ENCODE data around the gene CCR5AS.

Gene CCR5AS

DNA sequence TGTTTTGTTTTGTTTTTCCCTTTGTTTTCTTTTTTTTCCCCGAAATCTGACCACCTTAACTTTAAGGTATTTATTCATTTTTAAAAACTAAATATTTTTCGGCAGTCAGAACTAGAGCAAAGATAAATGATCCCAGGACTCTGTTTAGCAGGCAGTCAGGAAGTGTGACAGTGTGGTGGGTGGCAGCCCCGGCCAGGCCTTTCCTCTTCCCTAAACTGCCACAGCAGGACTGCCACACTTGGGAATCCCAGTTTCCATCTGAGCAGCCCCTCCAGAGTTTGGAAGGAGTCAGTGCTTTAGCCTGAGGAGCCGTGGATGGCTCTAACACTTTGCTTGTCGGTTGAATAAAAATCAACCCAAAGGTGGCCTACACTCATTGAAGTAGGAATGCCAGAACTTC lies 7.1 kb upstream of the CCR5AS start:
- no peak for DNase-seq
- H3K36me3 ChIP-seq (ENCODE audit: insufficient read depth, low read length): no peaks in the 10 kb centered on the region
- no peak overlapping the region for H3K4me2 ChIP-seq (ENCODE audit: low read depth, low read length, poor library complexity, severe bottlenecking)
- H3K9me3 ChIP-seq (ENCODE audit: low read length): no peaks in the 10 kb centered on the region
- no peak overlapping the region for H2AFZ ChIP-seq (ENCODE audit: low read length)
- H3K27ac ChIP-seq (ENCODE audit: low read length): no peak overlapping the region
- no peaks in the 10 kb centered on the region for H3K4me1 ChIP-seq (ENCODE audit: low read length)
- no peak overlapping the region for H3K9ac ChIP-seq (ENCODE audit: low read length)
- H3K79me2 ChIP-seq (ENCODE audit: low read length): no peaks in the 10 kb centered on the region
- H3K9me2 ChIP-seq (replicated peaks; ENCODE audit: insufficient read depth, low read length): no peaks in the 10 kb centered on the region
- no peaks in the 10 kb centered on the region for H3K27me3 ChIP-seq (ENCODE audit: low read length)
- no peaks in the 10 kb centered on the region for H4K20me1 ChIP-seq (ENCODE audit: insufficient read depth, low read depth, low read length)
- no peak overlapping the region for H3K4me3 ChIP-seq (ENCODE audit: low read length)

- no peak overlapping the region for H3K27ac ChIP-seq (ENCODE audit: low read length)
- H3K9me3 ChIP-seq (ENCODE audit: low read length): no peaks in the 10 kb centered on the region
- no peak overlapping the region for H3K4me2 ChIP-seq (ENCODE audit: low read depth, low read length, poor library complexity, severe bottlenecking)
- H2AFZ ChIP-seq (ENCODE audit: low read length): no peak overlapping the region
- H3K9ac ChIP-seq (ENCODE audit: low read length): no peak overlapping the region
- no peaks in the 10 kb centered on the region for H3K9me2 ChIP-seq (replicated peaks; ENCODE audit: insufficient read depth, low read length)
- H3K4me3 ChIP-seq (ENCODE audit: low read length): no peak overlapping the region
- no peaks in the 10 kb centered on the region for H3K4me1 ChIP-seq (ENCODE audit: low read length)
- no peak for DNase-seq
- no peaks in the 10 kb centered on the region for H3K36me3 ChIP-seq (ENCODE audit: insufficient read depth, low read length)
- H3K79me2 ChIP-seq (ENCODE audit: low read length): no peaks in the 10 kb centered on the region
- no peaks in the 10 kb centered on the region for H4K20me1 ChIP-seq (ENCODE audit: insufficient read depth, low read depth, low read length)
- no peaks in the 10 kb centered on the region for H3K27me3 ChIP-seq (ENCODE audit: low read length)
Observed at GRCh38 chr3:46412786-46413298, 6.0 kb upstream of the CCR5AS start.

DNA sequence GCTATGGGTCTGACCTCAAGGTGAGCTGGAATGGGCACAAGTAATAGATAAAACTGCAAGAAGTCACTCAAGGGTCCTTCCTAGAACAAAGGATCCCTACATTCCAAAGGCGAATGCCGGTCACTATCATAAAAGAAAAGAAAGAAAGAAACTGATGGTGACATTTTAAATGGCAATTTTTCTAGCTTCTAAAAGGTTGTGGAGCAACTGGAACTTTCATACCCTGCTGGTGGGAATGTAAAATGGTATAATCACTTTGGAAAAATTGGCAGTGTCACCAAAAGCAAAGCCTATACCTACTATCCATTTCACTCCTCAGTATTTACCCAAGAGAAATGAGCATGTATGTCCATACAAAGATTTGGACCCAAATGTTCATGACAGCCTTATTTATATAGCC lies 4.4 kb upstream of the CCR5AS start:
- DNase-seq: no peak

GRCh38 chr3:46410669-46411068 lies 3.8 kb upstream of the CCR5AS start:
- no peak overlapping the region for H3K27ac ChIP-seq (ENCODE audit: low read length)
- H3K36me3 ChIP-seq (ENCODE audit: insufficient read depth, low read length): no peaks in the 10 kb centered on the region
- no peak for DNase-seq
- H4K20me1 ChIP-seq (ENCODE audit: insufficient read depth, low read depth, low read length): no peaks in the 10 kb centered on the region
- no peak overlapping the region for H3K4me3 ChIP-seq (ENCODE audit: low read length)
- H2AFZ ChIP-seq (ENCODE audit: low read length): no peak overlapping the region
- no peaks in the 10 kb centered on the region for H3K9me3 ChIP-seq (ENCODE audit: low read length)
- no peak overlapping the region for H3K4me2 ChIP-seq (ENCODE audit: low read depth, low read length, poor library complexity, severe bottlenecking)
- H3K9me2 ChIP-seq (replicated peaks; ENCODE audit: insufficient read depth, low read length): no peaks in the 10 kb centered on the region
- H3K79me2 ChIP-seq (ENCODE audit: low read length): no peaks in the 10 kb centered on the region
- H3K4me1 ChIP-seq (ENCODE audit: low read length): peaks cover 7% of the 10 kb centered on the region
- H3K9ac ChIP-seq (ENCODE audit: low read length): no peak overlapping the region
- no peaks in the 10 kb centered on the region for H3K27me3 ChIP-seq (ENCODE audit: low read length)

More for the DNA sequence above, 4.4 kb upstream of the CCR5AS start:
- no peaks in the 10 kb centered on the region for H3K36me3 ChIP-seq (ENCODE audit: insufficient read depth, low read length)
- H4K20me1 ChIP-seq (ENCODE audit: insufficient read depth, low read depth, low read length): no peaks in the 10 kb centered on the region
- no peak overlapping the region for H3K27ac ChIP-seq (ENCODE audit: low read length)
- no peaks in the 10 kb centered on the region for H3K9me2 ChIP-seq (replicated peaks; ENCODE audit: insufficient read depth, low read length)
- no peaks in the 10 kb centered on the region for H3K9me3 ChIP-seq (ENCODE audit: low read length)
- no peak overlapping the region for H2AFZ ChIP-seq (ENCODE audit: low read length)
- peaks cover 7% of the 10 kb centered on the region for H3K4me1 ChIP-seq (ENCODE audit: low read length)
- no peak overlapping the region for H3K4me2 ChIP-seq (ENCODE audit: low read depth, low read length, poor library complexity, severe bottlenecking)
- H3K27me3 ChIP-seq (ENCODE audit: low read length): no peaks in the 10 kb centered on the region
- H3K79me2 ChIP-seq (ENCODE audit: low read length): no peaks in the 10 kb centered on the region
- H3K9ac ChIP-seq (ENCODE audit: low read length): no peak overlapping the region
- no peak overlapping the region for H3K4me3 ChIP-seq (ENCODE audit: low read length)

DNA sequence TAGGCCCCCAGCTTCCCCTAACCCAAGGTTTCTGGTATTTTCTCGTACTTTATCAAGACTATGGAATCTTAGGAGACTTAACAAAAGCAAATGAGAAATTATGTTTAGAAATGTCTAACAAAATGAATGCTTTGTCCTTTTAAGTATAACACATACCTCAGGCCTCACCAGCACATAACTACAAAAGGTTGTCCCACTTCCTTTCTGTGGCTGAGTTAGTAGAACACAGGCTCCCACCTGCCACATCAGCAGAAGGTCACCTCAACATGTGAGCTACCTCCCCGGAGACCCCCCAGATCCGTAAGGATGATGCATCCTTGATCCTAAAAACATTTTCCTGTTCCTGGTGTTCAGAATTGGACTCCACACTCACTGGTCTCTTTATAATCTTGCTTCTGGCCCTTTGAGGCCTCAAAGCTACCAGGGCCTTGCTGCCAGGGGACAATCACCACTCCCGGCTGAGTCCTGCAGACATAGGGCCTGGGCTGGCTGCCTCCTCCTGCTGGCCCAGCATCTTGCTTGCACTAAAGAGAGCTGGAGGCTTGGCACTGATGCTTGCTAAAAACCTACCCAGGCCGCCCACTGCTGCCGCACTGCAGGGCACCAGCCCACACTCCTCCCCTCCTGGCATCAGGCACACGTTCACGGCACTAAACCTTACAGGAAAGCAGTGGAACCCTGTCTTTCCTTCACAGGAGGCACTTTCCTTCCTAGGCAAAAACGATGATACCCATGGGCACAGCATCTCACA lies 3.0 kb upstream of the CCR5AS start:
- Histone ChIP-seq H3K27me3 (ENCODE audit: low read length) (no peaks in the 10 kb centered on the region), H3K4me2 (ENCODE audit: low read depth, low read length, poor library complexity, severe bottlenecking) (no peak overlapping the region), H3K27ac (ENCODE audit: low read length) (no peak overlapping the region), H4K20me1 (ENCODE audit: insufficient read depth, low read depth, low read length) (no peaks in the 10 kb centered on the region), H3K4me1 (ENCODE audit: low read length) (peaks cover 7% of the 10 kb centered on the region), H3K4me3 (ENCODE audit: low read length) (no peak overlapping the region), H3K9me2 (replicated peaks; ENCODE audit: insufficient read depth, low read length) (no peaks in the 10 kb centered on the region), H3K9ac (ENCODE audit: low read length) (no peak overlapping the region), H3K79me2 (ENCODE audit: low read length) (no peaks in the 10 kb centered on the region), H3K9me3 (ENCODE audit: low read length) (no peaks in the 10 kb centered on the region), H2AFZ (ENCODE audit: low read length) (no peak overlapping the region), H3K36me3 (ENCODE audit: insufficient read depth, low read length) (no peaks in the 10 kb centered on the region)
- DNase-seq: no peak

DNA sequence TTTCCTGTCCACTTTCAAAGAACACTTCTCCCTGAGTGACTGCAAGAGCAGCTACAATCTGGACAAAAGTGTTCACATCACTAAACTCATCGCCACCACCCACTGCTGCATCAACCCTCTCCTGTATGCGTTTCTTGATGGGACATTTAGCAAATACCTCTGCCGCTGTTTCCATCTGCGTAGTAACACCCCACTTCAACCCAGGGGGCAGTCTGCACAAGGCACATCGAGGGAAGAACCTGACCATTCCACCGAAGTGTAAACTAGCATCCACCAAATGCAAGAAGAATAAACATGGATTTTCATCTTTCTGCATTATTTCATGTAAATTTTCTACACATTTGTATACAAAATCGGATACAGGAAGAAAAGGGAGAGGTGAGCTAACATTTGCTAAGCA lies 2.0 kb upstream of the CCR5AS start:
- Histone ChIP-seq H3K4me2 (ENCODE audit: low read depth, low read length, poor library complexity, severe bottlenecking) (no peak overlapping the region), H3K4me1 (ENCODE audit: low read length) (peaks cover 7% of the 10 kb centered on the region), H3K9me3 (ENCODE audit: low read length) (no peaks in the 10 kb centered on the region), H2AFZ (ENCODE audit: low read length) (no peak overlapping the region), H3K36me3 (ENCODE audit: insufficient read depth, low read length) (no peaks in the 10 kb centered on the region), H3K79me2 (ENCODE audit: low read length) (no peaks in the 10 kb centered on the region), H3K27ac (ENCODE audit: low read length) (no peak overlapping the region), H3K9me2 (replicated peaks; ENCODE audit: insufficient read depth, low read length) (no peaks in the 10 kb centered on the region), H3K9ac (ENCODE audit: low read length) (no peak overlapping the region), H3K4me3 (ENCODE audit: low read length) (no peak overlapping the region), H4K20me1 (ENCODE audit: insufficient read depth, low read depth, low read length) (no peaks in the 10 kb centered on the region), H3K27me3 (ENCODE audit: low read length) (no peaks in the 10 kb centered on the region)
- DNase-seq: no peak

DNA sequence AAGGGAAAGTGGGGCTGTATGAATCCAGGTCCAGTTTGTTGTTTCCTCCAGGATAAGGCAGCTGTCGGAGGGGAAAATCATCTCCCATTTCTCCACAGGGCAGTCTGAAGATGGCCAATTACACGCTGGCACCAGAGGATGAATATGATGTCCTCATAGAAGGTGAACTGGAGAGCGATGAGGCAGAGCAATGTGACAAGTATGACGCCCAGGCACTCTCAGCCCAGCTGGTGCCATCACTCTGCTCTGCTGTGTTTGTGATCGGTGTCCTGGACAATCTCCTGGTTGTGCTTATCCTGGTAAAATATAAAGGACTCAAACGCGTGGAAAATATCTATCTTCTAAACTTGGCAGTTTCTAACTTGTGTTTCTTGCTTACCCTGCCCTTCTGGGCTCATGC lies 1.1 kb upstream of the CCR5AS start:
- Histone ChIP-seq H3K27ac (ENCODE audit: low read length) (no peak overlapping the region), H3K9me3 (ENCODE audit: low read length) (no peaks in the 10 kb centered on the region), H4K20me1 (ENCODE audit: insufficient read depth, low read depth, low read length) (no peaks in the 10 kb centered on the region), H3K4me1 (ENCODE audit: low read length) (peaks cover 7% of the 10 kb centered on the region), H3K79me2 (ENCODE audit: low read length) (no peaks in the 10 kb centered on the region), H2AFZ (ENCODE audit: low read length) (no peak overlapping the region), H3K9me2 (replicated peaks; ENCODE audit: insufficient read depth, low read length) (no peaks in the 10 kb centered on the region), H3K9ac (ENCODE audit: low read length) (no peak overlapping the region), H3K4me2 (ENCODE audit: low read depth, low read length, poor library complexity, severe bottlenecking) (no peak overlapping the region), H3K4me3 (ENCODE audit: low read length) (no peak overlapping the region), H3K27me3 (ENCODE audit: low read length) (no peaks in the 10 kb centered on the region), H3K36me3 (ENCODE audit: insufficient read depth, low read length) (no peaks in the 10 kb centered on the region)
- no peak for DNase-seq

- H3K79me2 ChIP-seq (ENCODE audit: low read length): no peaks in the 10 kb centered on the region
- H3K9me3 ChIP-seq (ENCODE audit: low read length): no peaks in the 10 kb centered on the region
- no peak overlapping the region for H3K27ac ChIP-seq (ENCODE audit: low read length)
- H2AFZ ChIP-seq (ENCODE audit: low read length): no peak overlapping the region
- H3K9ac ChIP-seq (ENCODE audit: low read length): no peak overlapping the region
- H3K9me2 ChIP-seq (replicated peaks; ENCODE audit: insufficient read depth, low read length): no peaks in the 10 kb centered on the region
- DNase-seq: no peak
- no peaks in the 10 kb centered on the region for H3K27me3 ChIP-seq (ENCODE audit: low read length)
- H3K4me1 ChIP-seq (ENCODE audit: low read length): peaks cover 7% of the 10 kb centered on the region
- no peak overlapping the region for H3K4me2 ChIP-seq (ENCODE audit: low read depth, low read length, poor library complexity, severe bottlenecking)
- no peaks in the 10 kb centered on the region for H4K20me1 ChIP-seq (ENCODE audit: insufficient read depth, low read depth, low read length)
- H3K4me3 ChIP-seq (ENCODE audit: low read length): no peak overlapping the region
- H3K36me3 ChIP-seq (ENCODE audit: insufficient read depth, low read length): no peaks in the 10 kb centered on the region
Observed at GRCh38 chr3:46406443-46406787, 451 bp downstream of the CCR5AS start.
